ENCODE measurements around the gene GUCA2A.

DNA sequence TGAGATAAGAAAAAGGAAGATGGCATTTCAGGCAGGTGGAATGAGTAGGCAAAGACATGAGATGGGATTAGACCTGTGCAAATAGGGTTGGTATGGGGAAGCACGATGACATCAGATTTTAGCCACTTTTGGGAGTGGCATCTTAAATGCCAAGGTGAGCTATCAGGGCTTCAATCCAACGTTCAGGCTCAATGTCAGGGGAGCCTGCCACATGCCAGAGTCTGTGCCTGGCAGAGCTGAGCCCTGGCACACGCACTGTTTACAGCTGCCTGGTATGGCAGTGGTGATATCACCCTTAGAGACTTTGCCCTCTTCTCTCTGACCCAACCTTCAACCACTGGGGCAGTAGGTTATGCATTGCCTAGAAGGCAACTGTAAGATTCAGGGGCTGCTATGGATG, 12.4 kb downstream of the GUCA2A start:
- TF ChIP-seq TEAD4 (IDR thresholded peaks at IDR 0.05) (no peak), CEBPB (IDR thresholded peaks at IDR 0.05) (no peak), EP300 (IDR thresholded peaks at IDR 0.05; ENCODE audit: borderline replicate concordance) (no peak), EGR1 (IDR thresholded peaks at IDR 0.05) (no peak), TCF12 (IDR thresholded peaks at IDR 0.05; ENCODE audit: low read depth) (no peak), REST (IDR thresholded peaks at IDR 0.05; ENCODE audit: low read depth) (no peak)
- TF ChIP-seq, protein P1, sequence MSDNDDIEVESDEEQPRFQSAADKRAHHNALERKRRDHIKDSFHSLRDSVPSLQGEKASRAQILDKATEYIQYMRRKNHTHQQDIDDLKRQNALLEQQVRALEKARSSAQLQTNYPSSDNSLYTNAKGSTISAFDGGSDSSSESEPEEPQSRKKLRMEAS (IDR thresholded peaks at IDR 0.05), result no peak
